ENCODE results near the gene SPPL2C. TPM values are rescaled to one million over a fixed set of nuclear protein-coding genes. Genes with fewer than 3 reads are reported as not detected.

SPPL2C gene
- total and polyA plus RNA-seq, 3 donors from 2014 or later, result 21.7 to 64.7 (median 58.9) TPM

GRCh38 chr17:45826919-45827588 lies 17.6 kb upstream of the SPPL2C start:
- H3K27ac ChIP-seq, result no peak overlapping the region
- intact Hi-C loops (cut with DNase I; ENCODE audit: low total_unique reads), result no loop called here
- TF ChIP-seq POLR2A (IDR thresholded peaks at IDR 0.05) (no peak), CTCF (IDR thresholded peaks at IDR 0.05) (no peak)

GRCh38 chr17:45828171-45828570 lies 16.5 kb upstream of the SPPL2C start:
- Histone ChIP-seq H3K27ac (no peak overlapping the region), H3K9me3 (no peaks in the 10 kb centered on the region), H3K36me3 (ENCODE audit: low read depth, missing control alignments) (no peaks in the 10 kb centered on the region), H3K27me3 (no peaks in the 10 kb centered on the region), H3K4me1 (no peaks in the 10 kb centered on the region), H3K4me3 (no peak overlapping the region)
- no peak for TF ChIP-seq POLR2A (IDR thresholded peaks at IDR 0.05)
- no peak for TF ChIP-seq CTCF (IDR thresholded peaks at IDR 0.05)
- WGBS, 2 donors, result 71 to 76% methylated on average over 9 of the region's 9 CpGs
- intact Hi-C loops (cut with DNase I; ENCODE audit: low total_unique reads), result no loop called here
- DNase-seq, result no peak

More at GRCh38 chr17:45826919-45827588, 17.6 kb upstream of the SPPL2C start:
- no peak for DNase-seq
- WGBS, 2 donors, result 84 to 90% methylated on average over 12 to 16 of the region's 16 CpGs
- H3K4me1 ChIP-seq, result no peaks in the 10 kb centered on the region
- H3K36me3 ChIP-seq (ENCODE audit: low read depth, missing control alignments), result no peaks in the 10 kb centered on the region
- H3K27me3 ChIP-seq, result no peaks in the 10 kb centered on the region
- H3K4me3 ChIP-seq, result no peak overlapping the region
- no peaks in the 10 kb centered on the region for H3K9me3 ChIP-seq

GRCh38 chr17:45828582-45829133 lies 16.0 kb upstream of the SPPL2C start:
- H3K4me1 ChIP-seq, result no peaks in the 10 kb centered on the region
- H3K36me3 ChIP-seq (ENCODE audit: low read depth, missing control alignments), result no peaks in the 10 kb centered on the region
- no peak overlapping the region for H3K4me3 ChIP-seq
- H3K27me3 ChIP-seq, result no peaks in the 10 kb centered on the region
- TF ChIP-seq CTCF (IDR thresholded peaks at IDR 0.05) (no peak), POLR2A (IDR thresholded peaks at IDR 0.05) (no peak)
- no peaks in the 10 kb centered on the region for H3K9me3 ChIP-seq
- no peak overlapping the region for H3K27ac ChIP-seq
- intact Hi-C loops (cut with DNase I; ENCODE audit: low total_unique reads), result no loop called here
- DNase-seq, result no peak
- WGBS, 2 donors, result 78 to 80% methylated on average over 15 of the region's 15 CpGs

GRCh38 chr17:45833920-45834319 lies 10.8 kb upstream of the SPPL2C start:
- Histone ChIP-seq H3K36me3 (ENCODE audit: low read depth, missing control alignments) (no peaks in the 10 kb centered on the region), H3K27me3 (no peaks in the 10 kb centered on the region), H3K27ac (no peak overlapping the region), H3K9me3 (no peaks in the 10 kb centered on the region), H3K4me3 (no peak overlapping the region), H3K4me1 (no peaks in the 10 kb centered on the region)
- TF ChIP-seq POLR2A (IDR thresholded peaks at IDR 0.05) (no peak), CTCF (IDR thresholded peaks at IDR 0.05) (no peak)
- 43 to 63% methylated on average over 3 to 6 of the region's 6 CpGs for WGBS, 2 donors
- intact Hi-C loops (cut with DNase I; ENCODE audit: low total_unique reads), result loop anchor here (5.0 kb wide), 1 partner anchor 192 kb away; no protein-coding TSS in a partner anchor
- no peak for DNase-seq
